ENCODE results near the gene TRAPPC2L.

The TRAPPC2L gene

DNA sequence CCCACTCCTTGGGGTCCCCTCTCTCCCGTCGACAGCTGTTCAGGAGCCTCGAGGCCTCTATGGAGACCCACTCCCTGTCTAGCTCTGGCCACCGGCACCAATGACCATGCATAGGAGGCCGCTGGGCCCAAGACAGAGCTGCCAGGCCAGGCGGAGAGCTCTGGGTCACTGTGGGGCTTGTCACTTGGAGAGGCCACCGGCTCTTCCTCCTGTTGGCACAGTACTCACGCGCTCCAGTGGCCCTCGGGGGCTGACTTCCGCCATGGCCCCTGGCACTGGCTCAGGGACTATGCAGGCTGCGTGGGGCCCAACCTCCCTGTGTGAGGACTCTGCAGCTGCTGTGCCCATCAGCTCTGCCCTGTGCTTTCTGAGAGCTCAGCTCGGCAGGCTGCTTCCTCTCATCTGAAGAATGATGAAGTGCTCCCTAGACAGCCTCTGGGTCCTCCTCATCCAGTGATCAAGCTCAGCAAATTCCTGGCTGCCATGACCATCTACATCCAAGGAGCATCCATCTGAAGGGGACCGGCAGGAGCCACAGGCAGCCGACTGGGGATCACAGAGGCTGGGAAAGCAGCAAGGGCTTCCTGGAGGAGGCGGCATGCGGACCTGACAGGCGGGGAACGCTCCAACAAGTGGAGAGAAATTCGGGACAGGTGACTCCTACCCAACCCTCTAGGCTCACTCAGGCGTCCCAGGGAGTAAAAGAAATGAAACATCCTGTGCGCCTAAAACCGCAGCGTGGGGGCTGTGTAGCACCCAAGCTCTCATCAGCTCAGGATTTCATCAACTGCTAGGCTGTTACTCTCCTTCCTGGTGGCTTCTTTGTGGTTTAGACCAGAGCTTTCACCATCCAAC, 17.0 kb upstream of the TRAPPC2L start:
- DNase-seq = no peak

GRCh38 chr16:88840600-88841215, 16.2 kb upstream of the TRAPPC2L start:
- no peak for DNase-seq

GRCh38 chr16:88841521-88842307, 15.2 kb upstream of the TRAPPC2L start:
- DNase-seq = no peak

DNA sequence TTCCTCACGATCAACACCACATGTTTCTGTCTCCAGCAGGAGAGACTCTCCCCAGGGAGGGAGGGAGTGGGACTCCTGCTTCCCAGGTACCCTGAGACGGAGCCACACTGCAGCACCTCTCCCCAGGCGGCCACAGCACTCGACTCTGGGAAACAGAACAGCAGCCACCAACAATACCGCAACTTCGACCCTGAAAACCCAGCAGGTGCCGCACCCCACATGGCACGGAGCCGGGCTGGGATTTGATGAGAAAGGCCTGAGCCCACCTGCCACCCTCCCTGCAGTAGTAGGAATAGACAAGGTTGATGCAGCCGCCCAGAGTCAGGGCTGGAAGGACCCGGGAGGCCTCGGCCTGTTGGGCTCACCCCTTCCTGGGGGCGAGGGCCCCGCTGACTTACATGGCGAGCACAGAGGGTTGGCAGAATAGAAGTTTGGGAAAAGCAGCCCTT, 14.6 kb upstream of the TRAPPC2L start:
- DNase-seq = no peak

GRCh38 chr16:88842806-88843205, 14.1 kb upstream of the TRAPPC2L start:
- no peak for DNase-seq

GRCh38 chr16:88843256-88843655, 13.7 kb upstream of the TRAPPC2L start:
- no peak for DNase-seq

GRCh38 chr16:88844419-88845036, 12.4 kb upstream of the TRAPPC2L start:
- DNase-seq = no peak

GRCh38 chr16:88846088-88846487, 10.8 kb upstream of the TRAPPC2L start:
- no peak for DNase-seq

- no peak for DNase-seq
These were observed 9.3 kb upstream of the TRAPPC2L start for GRCh38 chr16:88847654-88848053.

DNA sequence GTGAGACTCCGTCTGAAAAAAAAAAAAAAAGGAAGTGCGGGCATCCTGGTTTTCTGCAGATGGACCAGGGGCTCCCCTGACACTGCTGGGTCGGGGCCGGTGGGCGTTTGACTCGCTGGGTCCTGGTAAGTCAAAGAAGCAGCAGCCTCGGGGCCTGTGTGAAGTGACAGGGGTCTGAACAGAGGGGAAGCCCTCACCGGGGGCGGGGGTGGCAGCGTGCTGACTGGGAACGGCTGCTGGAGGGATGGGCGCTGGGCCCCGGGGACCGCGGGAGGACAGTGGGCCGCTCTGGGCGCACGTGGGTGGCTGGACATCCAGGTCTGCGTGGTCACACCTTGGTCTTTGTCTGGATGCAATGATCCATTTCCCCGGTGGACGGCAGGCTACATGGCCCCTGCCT, 8.4 kb upstream of the TRAPPC2L start:
- no peak for DNase-seq

DNA sequence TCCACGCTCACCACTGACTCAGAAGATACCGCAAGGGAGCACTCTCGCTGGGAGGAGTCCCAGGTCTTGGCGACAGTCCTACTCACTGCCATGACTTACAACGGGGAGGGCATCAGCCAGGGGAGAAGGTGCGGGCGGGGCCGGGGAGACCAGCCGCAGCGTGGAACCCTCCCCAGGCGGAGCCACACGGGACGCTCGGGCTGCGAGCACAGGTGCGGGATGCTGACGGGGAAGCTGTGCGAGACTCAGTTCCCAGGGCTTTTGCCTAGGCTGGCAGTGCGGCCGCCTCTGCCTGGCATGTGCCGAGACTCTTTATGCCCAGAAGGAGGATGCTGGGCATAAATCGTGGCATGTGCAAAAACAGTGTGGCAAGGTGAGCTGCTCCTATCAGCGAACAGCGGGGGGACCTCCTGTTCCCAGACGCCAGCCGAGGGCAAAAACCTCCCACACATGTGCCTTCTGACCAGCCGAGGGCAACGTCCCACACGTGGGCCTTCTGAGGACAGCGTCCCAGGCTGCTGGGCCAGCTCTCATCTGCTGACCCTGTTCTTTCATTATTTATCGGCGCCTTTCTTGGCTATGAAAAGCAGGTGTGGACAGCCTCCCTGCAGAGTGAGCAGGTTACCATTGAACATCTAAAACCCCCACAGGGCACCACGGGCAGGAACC, 6.3 kb upstream of the TRAPPC2L start:
- no peak for DNase-seq

DNA sequence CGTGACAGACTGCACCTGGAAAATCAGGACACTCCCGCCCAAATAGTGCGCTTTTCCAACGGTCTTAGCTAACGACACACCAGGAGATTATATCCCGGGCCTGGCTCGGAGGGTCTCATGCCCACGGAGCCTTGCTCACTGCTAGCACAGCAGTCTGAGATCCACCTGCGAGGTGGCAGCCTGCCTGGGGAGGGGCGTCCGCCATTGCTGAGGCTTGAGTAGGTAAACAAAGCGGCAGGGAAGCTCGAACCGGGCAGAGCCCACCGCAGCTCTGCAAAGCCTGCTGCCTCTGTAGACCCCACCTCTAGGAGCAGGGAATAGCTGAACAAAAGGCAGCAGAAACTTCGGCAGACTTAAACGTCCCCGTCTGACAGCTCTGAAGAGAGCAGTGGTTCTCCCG, 5.3 kb upstream of the TRAPPC2L start:
- DNase-seq = no peak

DNA sequence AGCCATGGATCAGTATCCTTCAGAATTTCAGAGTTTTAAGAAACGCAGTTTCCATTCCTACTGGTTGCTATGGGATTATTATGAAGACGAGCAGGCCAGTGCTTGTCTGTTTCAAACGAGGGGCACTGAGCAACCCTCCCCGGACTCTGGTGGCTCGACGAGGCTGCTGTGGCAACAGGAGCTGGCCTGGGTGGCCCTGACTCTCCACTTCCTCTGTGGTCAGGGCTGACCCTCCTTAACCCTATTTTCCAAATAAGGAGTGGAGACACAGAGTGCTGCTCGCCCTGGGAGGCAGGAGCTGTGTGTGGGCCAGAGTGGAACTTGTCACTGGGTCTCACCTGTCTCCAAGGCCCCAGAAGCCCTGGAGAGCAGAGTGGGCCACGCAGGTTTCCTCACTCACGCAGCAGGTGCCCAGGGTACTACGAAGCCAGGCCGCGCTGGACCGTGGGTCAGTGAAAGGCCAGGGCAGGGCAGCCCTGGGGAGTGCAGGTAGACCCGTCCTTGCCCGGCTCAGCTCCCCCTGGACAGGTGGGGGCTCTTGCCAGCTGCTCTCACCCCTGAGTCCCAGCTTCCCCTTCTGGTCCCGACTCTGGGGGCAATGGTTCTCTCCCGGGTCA, 3.5 kb upstream of the TRAPPC2L start:
- DNase-seq = no peak

DNA sequence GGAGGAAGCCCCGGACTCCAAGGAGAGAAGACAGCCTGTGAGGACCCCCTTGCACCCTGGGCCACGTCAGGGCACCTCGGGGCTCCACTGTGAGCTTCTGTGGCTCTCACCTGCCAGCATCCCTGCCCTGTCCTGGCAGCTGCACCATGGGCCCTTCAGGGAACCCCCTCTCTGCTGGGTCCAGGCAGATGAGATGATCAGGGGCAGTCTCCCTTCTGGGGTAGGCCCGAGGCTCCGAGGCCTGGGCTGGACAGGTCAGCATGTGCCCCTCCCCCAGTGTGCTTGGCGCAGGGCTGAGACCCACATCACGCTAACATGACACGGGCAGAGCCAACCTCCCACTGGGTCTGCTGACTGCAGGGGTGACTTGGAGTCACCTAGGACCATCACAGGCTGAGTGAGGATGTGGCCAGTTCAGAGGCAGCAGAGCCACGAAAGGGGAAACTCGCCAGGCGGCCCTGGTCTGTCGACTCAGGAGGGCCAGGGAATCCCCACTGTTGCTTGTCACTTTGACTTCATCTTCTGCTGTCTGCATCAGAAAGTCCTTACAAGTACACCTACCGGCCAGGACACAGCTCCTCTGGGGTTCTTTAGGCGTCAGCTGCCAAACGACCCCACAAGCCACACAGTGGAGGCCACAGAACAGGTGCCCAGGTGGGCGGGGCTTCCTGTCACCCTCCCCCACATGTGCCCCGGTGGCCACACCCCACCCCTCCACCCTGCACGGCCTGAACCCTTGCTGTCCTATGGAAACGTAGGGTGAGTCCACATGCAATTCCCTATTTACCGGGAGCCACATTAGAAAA, 2.4 kb upstream of the TRAPPC2L start:
- DNase-seq = no peak

DNA sequence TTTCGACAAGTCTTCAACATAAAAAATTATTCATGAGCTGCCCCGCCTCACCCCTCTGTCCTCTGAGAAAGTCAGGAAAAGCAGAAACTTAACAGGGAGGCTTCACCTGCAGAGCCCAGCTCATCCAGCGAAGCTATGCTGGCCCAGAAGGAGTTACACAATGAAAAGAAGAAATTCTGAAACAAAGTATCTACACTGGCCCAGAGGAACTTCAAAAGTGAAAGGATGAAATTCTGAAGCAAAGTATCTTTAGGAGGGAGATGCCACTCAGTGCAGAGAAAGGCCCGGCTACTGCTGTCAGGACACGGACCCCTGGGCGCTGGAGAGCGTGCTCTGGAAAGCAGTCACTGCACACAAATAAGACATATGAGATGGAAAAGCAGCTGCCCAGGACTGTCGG, 1.8 kb upstream of the TRAPPC2L start:
- no peak for DNase-seq

GRCh38 chr16:88855736-88856121, 1.2 kb upstream of the TRAPPC2L start:
- DNase-seq = no peak

DNA sequence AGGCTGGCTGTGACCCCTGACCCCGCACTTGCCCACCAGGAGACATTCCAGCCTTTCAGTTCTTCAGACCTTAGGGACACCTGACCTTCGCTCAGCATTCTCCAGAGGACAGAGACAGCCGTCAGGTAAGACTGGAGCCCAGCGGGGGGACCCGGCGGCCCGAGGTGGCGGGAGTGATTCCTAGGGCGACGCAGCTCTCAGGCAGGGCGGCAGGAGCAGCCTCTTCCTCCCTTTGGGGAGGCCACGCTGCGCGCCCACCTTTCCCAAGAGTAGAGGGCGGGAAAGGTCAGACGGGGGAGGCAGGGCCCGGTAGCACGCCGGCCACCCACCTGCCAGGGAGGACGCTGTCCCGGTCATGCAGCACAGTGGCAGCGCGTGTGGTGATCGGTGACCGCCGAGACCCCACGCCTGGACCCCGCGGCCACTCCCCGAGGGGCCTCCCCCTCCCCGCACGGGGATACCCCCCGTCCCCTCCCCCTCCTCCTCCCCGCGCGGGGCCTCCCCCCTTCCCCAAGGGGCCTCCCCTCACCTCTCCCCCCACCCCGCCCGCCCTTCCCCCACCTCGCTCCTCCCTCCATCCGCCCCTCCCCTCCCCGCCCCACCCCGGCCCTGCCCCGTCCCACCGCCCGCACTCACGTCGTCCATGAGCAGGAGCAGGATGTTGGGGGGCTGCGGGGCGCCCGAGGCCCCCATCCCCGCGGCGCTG, 652 bp upstream of the TRAPPC2L start:
- no peak for DNase-seq

DNA sequence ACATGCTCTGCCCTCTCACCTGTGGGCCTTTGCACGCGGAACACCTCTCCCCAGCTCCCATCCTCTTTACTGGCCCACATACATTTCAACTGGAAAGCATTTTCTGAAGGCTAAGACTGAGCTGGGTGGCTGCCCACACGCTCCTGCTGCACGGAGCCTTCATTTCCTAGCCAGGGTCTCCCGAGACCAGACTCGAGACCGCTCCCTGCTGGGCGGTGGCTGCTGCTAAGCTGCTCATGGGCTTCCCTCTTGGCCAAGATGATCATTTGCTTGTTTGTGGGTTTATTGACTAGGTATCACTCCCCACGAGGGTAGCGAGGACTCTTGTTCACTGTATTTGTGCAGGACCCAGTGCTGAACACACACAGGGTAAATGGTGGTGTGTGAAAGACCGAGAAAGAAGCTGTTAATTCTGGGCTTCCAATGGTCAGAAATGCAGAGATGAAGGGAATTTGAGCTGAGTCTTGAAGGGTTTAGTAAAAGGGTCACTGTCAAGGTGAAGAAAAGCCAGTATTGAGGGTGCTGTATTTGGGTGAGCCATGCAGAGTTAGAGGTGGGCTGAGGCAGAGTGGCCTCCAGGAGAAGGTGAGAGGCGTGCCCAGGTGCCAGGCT, 907 bp downstream of the TRAPPC2L start:
- DNase-seq = peak; percentile 87

DNA sequence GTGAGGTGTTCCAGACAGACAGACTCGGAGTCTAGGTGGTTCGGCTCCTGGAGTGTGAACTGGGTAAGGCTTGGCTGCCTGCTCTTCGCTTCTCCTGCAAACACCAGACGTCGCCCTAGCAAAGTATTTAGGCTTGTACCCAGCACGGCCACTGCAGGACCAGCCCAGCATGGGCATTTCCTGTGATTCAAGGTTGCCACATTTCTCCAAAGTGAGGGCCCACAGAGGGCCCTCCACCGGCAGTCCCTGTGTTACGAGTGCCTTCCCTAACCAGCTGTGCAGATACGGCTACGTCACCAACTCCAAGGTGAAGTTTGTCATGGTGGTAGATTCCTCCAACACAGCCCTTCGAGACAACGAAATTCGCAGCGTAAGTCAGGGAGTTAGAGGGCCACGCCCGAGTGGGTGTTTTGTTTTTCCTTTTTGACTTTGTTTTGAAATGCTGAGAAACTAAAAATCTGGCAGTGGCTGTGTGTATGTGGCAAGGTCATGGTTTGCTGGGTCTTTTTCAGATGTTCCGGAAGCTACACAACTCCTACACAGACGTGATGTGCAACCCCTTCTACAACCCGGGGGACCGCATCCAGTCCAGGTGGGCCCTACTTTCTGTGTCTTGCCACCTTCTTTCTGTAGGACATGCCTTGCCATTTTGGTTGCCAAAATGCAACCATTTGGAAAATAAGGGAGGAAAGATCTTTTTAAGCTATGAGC, 2.6 kb downstream of the TRAPPC2L start:
- DNase-seq = no peak

DNA sequence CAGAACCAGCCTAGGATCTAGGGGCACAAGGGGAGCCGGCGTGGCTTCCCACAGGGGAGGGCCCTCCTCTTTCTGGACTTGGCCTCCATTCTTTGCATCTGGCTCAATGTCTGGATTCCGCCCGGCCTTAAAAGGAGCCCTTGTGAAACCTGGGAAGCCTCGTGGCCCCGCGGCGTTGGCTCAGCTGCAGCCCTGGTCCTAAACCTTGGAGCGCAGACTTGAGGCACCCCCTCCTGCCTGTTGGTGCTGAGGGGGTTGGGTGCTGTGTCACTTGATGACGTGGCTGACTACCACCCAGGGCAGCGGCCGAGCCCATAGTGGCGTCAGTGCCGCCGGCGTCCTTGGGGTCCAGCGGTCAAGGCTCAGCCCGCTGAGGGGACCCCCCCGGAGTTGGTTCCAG, 4.4 kb downstream of the TRAPPC2L start:
- no peak for DNase-seq
